Vagina (tissue), 2 donors: ENCODE measurements around the gene WDR7.

Experiments
- CTCF ChIP-seq, 3 experiments: fragments of 450-650 bp in 2 of 3; fragments of 200-600 bp in 1 of 3; sonication (generic) in 1 of 3; IDR thresholded peaks; one replicate each; pipeline ENCODE4 v1.5.1; 2017 to 2019; ENCODE audit warnings: antibody characterized with exemption in 3 of 3, mild to moderate bottlenecking in 2 of 3, moderate library complexity in 2 of 3
- POLR2A ChIP-seq, 2 donors: fragments of 450-650 bp; IDR thresholded peaks; one replicate each; pipeline ENCODE4 v1.6.1; 2017; ENCODE audit warnings: antibody characterized with exemption in 2 of 2, mild to moderate bottlenecking in 2 of 2, moderate library complexity in 2 of 2

- TF ChIP-seq CTCF (IDR thresholded peaks at IDR 0.05): no peak
- no peak for TF ChIP-seq POLR2A (IDR thresholded peaks at IDR 0.05)
Measured at GRCh38 chr18:57026316-57026715, 375.2 kb downstream of the WDR7 start.
